CD4-positive, alpha-beta T cell treated with Interleukin-4 for 1 hour (primary cell): ENCODE data around the gene TTC31.
"Not testable (repeated sequence)": the region's sequence is repeated elsewhere in the genome, so short reads cannot be mapped to it uniquely, and the experiment has no call there.

Experiments used
- DNase-seq, 2 donors: peaks; one replicate each; pipeline ENCODE4 v3.0.0-alpha.2; 2020 to 2022

The TTC31 gene

GRCh38 chr2:74482801-74483674, at the start of gene TTC31, which contains the start of gene CCDC142:
TSS of gene TTC31 (plus strand) at chr2:74483081. CDS start at chr2:74483096, 15 bp downstream.
TSS of gene CCDC142 (minus strand) at chr2:74482998. CDS start at chr2:74482837, 161 bp downstream.
- DNase-seq, result peak; percentile 95 to 96

GRCh38 chr2:74436111-74436805, 46.6 kb upstream of the TTC31 start:
- no peak for DNase-seq

- DNase-seq, result no peak
Observed at GRCh38 chr2:74436848-74437695, 45.8 kb upstream of the TTC31 start.

- no peak for DNase-seq
Observed at GRCh38 chr2:74438248-74438647, 44.6 kb upstream of the TTC31 start.

GRCh38 chr2:74439373-74439772, 43.5 kb upstream of the TTC31 start:
- no peak for DNase-seq

- DNase-seq, result no peak
Observed at GRCh38 chr2:74439803-74440377, 43.0 kb upstream of the TTC31 start.

GRCh38 chr2:74440378-74441169, 42.3 kb upstream of the TTC31 start:
- peak; percentile 42 to 67 for DNase-seq

GRCh38 chr2:74441170-74441689, 41.7 kb upstream of the TTC31 start:
- DNase-seq, result no peak

GRCh38 chr2:74441690-74442482, 41.0 kb upstream of the TTC31 start, which contains the start of gene RTKN:
TSS of gene RTKN (minus strand) at chr2:74441937. CDS start at chr2:74441816, 121 bp downstream.
- peak; percentile 40 to 46 for DNase-seq

GRCh38 chr2:74442483-74443297, 40.2 kb upstream of the TTC31 start:
- DNase-seq, result not testable (repeated sequence)

- no peak for DNase-seq
Observed at GRCh38 chr2:74444498-74445318, 38.2 kb upstream of the TTC31 start.

- DNase-seq, result no peak
Observed at GRCh38 chr2:74447230-74447999, 35.5 kb upstream of the TTC31 start.

- DNase-seq, result no peak
Observed at GRCh38 chr2:74448771-74449170, 34.1 kb upstream of the TTC31 start.

GRCh38 chr2:74450570-74451190, 32.2 kb upstream of the TTC31 start:
- DNase-seq, result no peak

GRCh38 chr2:74454654-74455511, 28.0 kb upstream of the TTC31 start, which contains the start of gene INO80B:
TSS of gene INO80B (plus strand) at chr2:74455087. CDS start at chr2:74455117, 30 bp downstream.
- peak; percentile 98 to 99 for DNase-seq

- no peak for DNase-seq
Observed at GRCh38 chr2:74457129-74457548, 25.7 kb upstream of the TTC31 start.
